ENCODE results near the gene UBR2. TPM values are rescaled to one million over a fixed set of nuclear protein-coding genes. Genes with fewer than 3 reads are reported as not detected.

The UBR2 gene
- total RNA-seq, 1 donor = 30.7 TPM

DNA sequence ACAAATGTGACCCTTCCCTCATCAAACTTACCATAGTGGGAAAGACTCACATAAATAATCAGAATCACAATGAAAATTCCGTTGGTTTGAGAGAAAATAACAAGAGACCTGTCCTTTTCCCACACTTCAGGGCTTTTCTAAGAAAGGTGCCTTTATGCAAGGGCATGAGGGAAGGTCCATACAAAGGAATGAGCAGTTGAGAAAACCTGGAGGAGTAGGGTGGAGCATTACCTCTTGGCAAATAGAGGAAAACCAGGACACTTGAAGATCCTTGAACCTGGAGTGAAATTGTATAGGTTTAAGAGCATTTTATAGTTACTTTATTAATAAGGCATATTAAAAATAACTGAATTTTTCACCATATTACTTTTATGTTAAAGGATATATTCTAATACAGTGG, 54.3 kb downstream of the UBR2 start:
- no peak overlapping the region for H3K4me3 ChIP-seq (ENCODE audit: low read depth, low read length)
- no peak for DNase-seq (ENCODE audit: low read depth)
- no peak for TF ChIP-seq CTCF (IDR thresholded peaks at IDR 0.05; ENCODE audit: insufficient read depth, low read depth, low read length)

GRCh38 chr6:42618686-42619085, 54.9 kb downstream of the UBR2 start:
- TF ChIP-seq CTCF (IDR thresholded peaks at IDR 0.05; ENCODE audit: insufficient read depth, low read depth, low read length) = no peak

DNA sequence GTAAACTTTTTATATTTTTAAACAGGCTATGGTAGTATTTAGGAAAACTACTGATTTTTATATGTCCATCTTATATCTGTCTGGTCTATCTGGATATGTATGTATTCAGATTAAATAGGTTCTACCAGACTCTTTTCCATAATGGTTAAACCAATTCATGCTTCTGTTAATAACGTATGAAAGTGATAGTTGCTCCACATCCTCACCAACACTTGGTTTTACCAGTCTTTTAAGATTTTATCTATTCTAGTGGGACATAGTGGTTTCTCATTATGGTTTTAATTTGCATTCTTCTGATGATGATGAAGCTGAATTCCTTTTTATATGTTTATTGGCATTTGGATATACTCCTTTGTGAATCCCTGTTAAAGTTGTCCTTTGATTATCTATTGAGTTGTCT, 56.1 kb downstream of the UBR2 start:
- no peak for TF ChIP-seq CTCF (IDR thresholded peaks at IDR 0.05; ENCODE audit: insufficient read depth, low read depth, low read length)
- no peak for DNase-seq (ENCODE audit: low read depth)
- H3K4me3 ChIP-seq (ENCODE audit: low read depth, low read length) = no peak overlapping the region

More at GRCh38 chr6:42618686-42619085, 54.9 kb downstream of the UBR2 start:
- DNase-seq (ENCODE audit: low read depth) = peak; percentile 11
- H3K4me3 ChIP-seq (ENCODE audit: low read depth, low read length) = no peak overlapping the region

GRCh38 chr6:42624601-42625000, 60.8 kb downstream of the UBR2 start:
- TF ChIP-seq CTCF (IDR thresholded peaks at IDR 0.05; ENCODE audit: insufficient read depth, low read depth, low read length) = no peak
- H3K4me3 ChIP-seq (ENCODE audit: low read depth, low read length) = no peak overlapping the region
- DNase-seq (ENCODE audit: low read depth) = no peak

DNA sequence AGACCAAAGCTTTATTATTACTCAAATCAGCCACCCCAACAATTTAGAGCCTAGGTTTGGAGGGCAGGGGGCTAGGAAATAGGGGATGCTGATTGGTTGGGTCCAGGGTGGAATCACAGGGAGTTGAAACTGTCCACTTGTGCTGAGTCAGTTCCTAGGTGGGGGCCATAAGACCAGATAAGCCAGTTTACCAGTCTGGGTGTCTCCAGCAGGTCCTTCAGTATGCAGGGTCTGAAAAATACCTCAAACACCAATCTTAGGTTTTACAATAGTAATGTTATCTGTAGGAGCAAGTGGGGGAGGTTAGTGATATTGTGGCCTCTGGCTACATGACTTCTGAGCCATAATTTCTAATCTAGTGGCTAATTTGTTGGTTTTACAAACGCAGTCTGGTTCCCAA, 63.2 kb downstream of the UBR2 start:
- no peak for DNase-seq (ENCODE audit: low read depth)
- H3K4me3 ChIP-seq (ENCODE audit: low read depth, low read length) = no peak overlapping the region
- TF ChIP-seq CTCF (IDR thresholded peaks at IDR 0.05; ENCODE audit: insufficient read depth, low read depth, low read length) = no peak

DNA sequence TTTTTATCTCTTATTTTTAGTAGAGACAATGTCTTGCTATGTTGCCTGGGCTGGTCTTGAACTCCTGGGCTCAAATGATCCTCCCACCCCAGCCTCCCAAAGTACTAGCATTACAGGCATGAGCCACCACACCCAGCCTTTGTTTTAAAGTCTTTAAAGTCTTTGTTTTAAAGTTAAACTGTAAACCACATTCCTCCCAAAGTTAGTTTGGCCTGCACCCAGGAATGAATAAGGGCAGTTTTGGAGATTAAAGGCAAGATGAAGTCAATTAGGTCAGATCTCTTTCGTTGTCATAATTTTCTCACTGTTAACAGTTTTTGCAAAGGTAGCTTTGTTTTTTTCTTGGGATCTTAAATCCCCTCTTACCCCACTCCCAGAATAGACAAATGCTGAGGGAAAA, 63.8 kb downstream of the UBR2 start:
- TF ChIP-seq CTCF (IDR thresholded peaks at IDR 0.05; ENCODE audit: insufficient read depth, low read depth, low read length) = no peak
- DNase-seq (ENCODE audit: low read depth) = no peak
- H3K4me3 ChIP-seq (ENCODE audit: low read depth, low read length) = no peak overlapping the region

GRCh38 chr6:42628604-42629003, 64.8 kb downstream of the UBR2 start:
- H3K4me3 ChIP-seq (ENCODE audit: low read depth, low read length) = no peak overlapping the region
- DNase-seq (ENCODE audit: low read depth) = no peak
- no peak for TF ChIP-seq CTCF (IDR thresholded peaks at IDR 0.05; ENCODE audit: insufficient read depth, low read depth, low read length)
